ENCODE measurements around the gene FBXO4.
"Not testable (repeated sequence)": the region's sequence is repeated elsewhere in the genome, so short reads cannot be mapped to it uniquely, and the experiment has no call there.

The FBXO4 gene

DNA sequence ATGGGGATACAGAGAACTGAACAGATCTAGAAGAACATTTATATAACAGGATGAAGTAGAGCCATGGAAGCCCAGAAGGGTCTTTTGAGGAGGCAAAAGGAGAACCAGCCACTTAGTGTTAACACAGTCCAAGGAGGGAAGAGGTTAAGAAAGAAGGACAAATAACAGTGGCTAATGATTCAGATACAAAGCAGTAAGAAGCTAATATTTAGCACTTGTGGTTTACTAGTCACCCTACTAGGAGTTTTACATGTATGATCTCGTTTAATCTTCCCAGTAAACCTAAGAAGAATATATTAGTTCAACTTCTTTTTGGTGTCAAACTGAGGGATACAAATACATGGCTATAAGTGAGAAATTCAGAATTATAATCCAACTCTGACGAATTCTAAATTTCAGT is 7.7 kb downstream of the FBXO4 start:
- no peaks in the 10 kb centered on the region for H3K79me2 ChIP-seq (ENCODE audit: low read length)
- H3K4me3 ChIP-seq (ENCODE audit: low read length), result no peak overlapping the region
- H3K9ac ChIP-seq (ENCODE audit: low read length), result no peak overlapping the region
- H3K36me3 ChIP-seq (replicated peaks; ENCODE audit: low read depth, low read length), result no peaks in the 10 kb centered on the region
- no peak overlapping the region for H3K27ac ChIP-seq (ENCODE audit: low read length)
- no peak overlapping the region for H2AFZ ChIP-seq (ENCODE audit: low read depth, low read length)
- H3K9me3 ChIP-seq (ENCODE audit: insufficient read depth, low read length), result no peaks in the 10 kb centered on the region
- no peaks in the 10 kb centered on the region for H4K20me1 ChIP-seq (ENCODE audit: insufficient read depth, low read length)
- no peaks in the 10 kb centered on the region for H3K27me3 ChIP-seq (ENCODE audit: low read depth, low read length)
- H3K4me2 ChIP-seq (ENCODE audit: low read length), result no peak overlapping the region
- H3K4me1 ChIP-seq (ENCODE audit: low read length), result no peaks in the 10 kb centered on the region
- TF ChIP-seq EZH2phosphoT487 (IDR thresholded peaks at IDR 0.05; ENCODE audit: low read depth) (no peak), CTCF (IDR thresholded peaks at IDR 0.05; ENCODE audit: low read depth, low read length) (no peak)

- Histone ChIP-seq H4K20me1 (ENCODE audit: insufficient read depth, low read length) (no peaks in the 10 kb centered on the region), H2AFZ (ENCODE audit: low read depth, low read length) (no peak overlapping the region), H3K4me1 (ENCODE audit: low read length) (no peaks in the 10 kb centered on the region), H3K36me3 (replicated peaks; ENCODE audit: low read depth, low read length) (no peaks in the 10 kb centered on the region), H3K27me3 (ENCODE audit: low read depth, low read length) (no peaks in the 10 kb centered on the region), H3K79me2 (ENCODE audit: low read length) (no peaks in the 10 kb centered on the region), H3K4me3 (ENCODE audit: low read length) (no peak overlapping the region), H3K9me3 (ENCODE audit: insufficient read depth, low read length) (no peaks in the 10 kb centered on the region), H3K9ac (ENCODE audit: low read length) (no peak overlapping the region), H3K4me2 (ENCODE audit: low read length) (no peak overlapping the region), H3K27ac (ENCODE audit: low read length) (no peak overlapping the region)
- TF ChIP-seq EZH2phosphoT487 (IDR thresholded peaks at IDR 0.05; ENCODE audit: low read depth) (no peak), CTCF (IDR thresholded peaks at IDR 0.05; ENCODE audit: low read depth, low read length) (no peak)
These were observed 10.5 kb downstream of the FBXO4 start for GRCh38 chr5:41935544-41935943.

DNA sequence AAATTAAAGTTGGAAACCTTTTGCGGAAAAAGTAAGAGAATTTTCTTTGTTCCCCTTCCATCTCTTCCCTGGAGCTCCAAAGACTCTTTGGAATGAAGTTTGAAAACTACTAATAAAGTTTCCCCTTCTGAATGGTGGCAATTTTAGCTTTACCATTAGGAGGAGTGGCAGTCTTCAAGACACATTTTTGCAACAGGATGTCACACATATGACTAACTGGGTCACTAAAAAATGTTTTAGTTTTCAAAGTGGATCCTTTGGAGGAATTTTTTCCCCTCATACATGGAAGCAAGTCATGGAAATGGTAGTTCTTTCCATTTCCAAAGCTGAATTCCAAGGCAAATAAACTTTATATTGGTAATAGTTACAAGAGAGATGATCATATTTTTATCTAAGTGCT is 15.6 kb downstream of the FBXO4 start:
- TF ChIP-seq EZH2phosphoT487 (IDR thresholded peaks at IDR 0.05; ENCODE audit: low read depth), result no peak
- Histone ChIP-seq H3K36me3 (replicated peaks; ENCODE audit: low read depth, low read length) (no peaks in the 10 kb centered on the region), H3K27me3 (ENCODE audit: low read depth, low read length) (no peaks in the 10 kb centered on the region), H3K27ac (ENCODE audit: low read length) (no peak overlapping the region), H3K4me3 (ENCODE audit: low read length) (no peak overlapping the region), H3K4me1 (ENCODE audit: low read length) (no peaks in the 10 kb centered on the region), H3K4me2 (ENCODE audit: low read length) (no peak overlapping the region), H4K20me1 (ENCODE audit: insufficient read depth, low read length) (no peaks in the 10 kb centered on the region), H3K9ac (ENCODE audit: low read length) (no peak overlapping the region), H3K9me3 (ENCODE audit: insufficient read depth, low read length) (no peaks in the 10 kb centered on the region), H3K79me2 (ENCODE audit: low read length) (no peaks in the 10 kb centered on the region), H2AFZ (ENCODE audit: low read depth, low read length) (no peak overlapping the region)

DNA sequence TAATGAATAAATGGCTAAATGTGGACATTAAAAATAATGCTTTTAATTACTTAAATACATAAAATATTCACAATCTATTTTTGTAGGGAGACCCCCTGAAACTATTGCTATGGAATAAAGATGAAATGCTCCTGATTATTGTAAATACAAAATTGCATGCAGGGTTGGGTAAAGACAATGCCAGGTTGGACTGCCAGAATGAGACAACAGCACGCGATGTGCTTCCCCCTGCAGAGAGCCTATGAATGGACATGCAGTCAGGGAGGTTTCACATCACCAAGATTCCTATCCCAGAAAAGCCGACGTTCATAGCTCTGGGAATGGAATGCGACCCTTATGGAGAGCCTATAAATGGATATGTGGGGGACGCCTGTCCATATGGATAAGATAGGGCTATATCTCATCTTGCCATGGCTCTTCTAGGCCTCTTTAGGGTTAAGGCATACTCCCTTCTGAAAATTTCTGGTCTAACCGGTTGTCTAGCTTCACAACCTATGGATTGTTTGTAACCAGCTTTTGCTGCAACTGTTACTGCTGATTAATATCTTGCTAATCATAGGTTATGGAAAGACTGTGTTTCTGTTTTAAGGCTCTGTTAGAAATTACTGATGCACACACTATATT is 20.4 kb downstream of the FBXO4 start:
- H3K27me3 ChIP-seq (ENCODE audit: low read depth, low read length); H3K27ac ChIP-seq (ENCODE audit: low read length); H3K4me1 ChIP-seq (ENCODE audit: low read length); H4K20me1 ChIP-seq (ENCODE audit: insufficient read depth, low read length); H3K4me3 ChIP-seq (ENCODE audit: low read length); H3K4me2 ChIP-seq (ENCODE audit: low read length); H3K9me3 ChIP-seq (ENCODE audit: insufficient read depth, low read length); H2AFZ ChIP-seq (ENCODE audit: low read depth, low read length); H3K9ac ChIP-seq (ENCODE audit: low read length); H3K79me2 ChIP-seq (ENCODE audit: low read length); H3K36me3 ChIP-seq (replicated peaks; ENCODE audit: low read depth, low read length): not testable (repeated sequence)

DNA sequence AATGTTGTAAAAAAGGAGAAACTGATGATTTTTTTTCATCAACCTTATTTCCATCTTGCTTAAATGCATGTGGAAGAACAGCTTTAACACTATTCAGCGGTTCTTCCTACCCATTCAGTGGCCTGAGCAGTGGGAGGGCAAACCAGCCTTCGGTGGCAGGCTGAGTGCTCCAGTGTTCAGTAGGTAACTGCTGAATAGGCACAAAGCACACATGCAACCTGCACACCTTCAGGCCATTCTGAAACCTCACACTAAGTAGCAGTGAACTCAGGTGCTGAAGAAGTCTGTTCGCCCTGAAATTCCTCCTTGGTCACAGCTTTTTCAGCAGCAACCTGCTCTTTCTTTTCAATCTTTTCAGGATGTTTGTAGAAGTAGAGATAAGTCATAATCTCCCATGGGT is 26.1 kb downstream of the FBXO4 start:
- Histone ChIP-seq H3K9ac (ENCODE audit: low read length) (no peak overlapping the region), H3K4me2 (ENCODE audit: low read length) (no peak overlapping the region), H3K79me2 (ENCODE audit: low read length) (no peaks in the 10 kb centered on the region), H2AFZ (ENCODE audit: low read depth, low read length) (no peak overlapping the region), H3K36me3 (replicated peaks; ENCODE audit: low read depth, low read length) (no peaks in the 10 kb centered on the region), H3K4me1 (ENCODE audit: low read length) (no peaks in the 10 kb centered on the region), H3K27me3 (ENCODE audit: low read depth, low read length) (no peaks in the 10 kb centered on the region), H3K27ac (ENCODE audit: low read length) (no peak overlapping the region), H4K20me1 (ENCODE audit: insufficient read depth, low read length) (no peaks in the 10 kb centered on the region), H3K9me3 (ENCODE audit: insufficient read depth, low read length) (no peaks in the 10 kb centered on the region), H3K4me3 (ENCODE audit: low read length) (no peak overlapping the region)
- TF ChIP-seq CTCF (IDR thresholded peaks at IDR 0.05; ENCODE audit: low read depth, low read length) (no peak), EZH2phosphoT487 (IDR thresholded peaks at IDR 0.05; ENCODE audit: low read depth) (no peak)
